GM03348 (cell line): ENCODE results near the gene SV2B.
A peak's percentile ranks its signal among the peaks of the same experiment; 100 is the strongest.
"Not testable (repeated sequence)": the region's sequence is repeated elsewhere in the genome, so short reads cannot be mapped to it uniquely, and the experiment has no call there.

Experiments used
- DNase-seq: peaks from one replicate; pipeline ENCODE4 v3.0.0; 2012; ENCODE audit warnings: low spot score

SV2B gene, protein sequence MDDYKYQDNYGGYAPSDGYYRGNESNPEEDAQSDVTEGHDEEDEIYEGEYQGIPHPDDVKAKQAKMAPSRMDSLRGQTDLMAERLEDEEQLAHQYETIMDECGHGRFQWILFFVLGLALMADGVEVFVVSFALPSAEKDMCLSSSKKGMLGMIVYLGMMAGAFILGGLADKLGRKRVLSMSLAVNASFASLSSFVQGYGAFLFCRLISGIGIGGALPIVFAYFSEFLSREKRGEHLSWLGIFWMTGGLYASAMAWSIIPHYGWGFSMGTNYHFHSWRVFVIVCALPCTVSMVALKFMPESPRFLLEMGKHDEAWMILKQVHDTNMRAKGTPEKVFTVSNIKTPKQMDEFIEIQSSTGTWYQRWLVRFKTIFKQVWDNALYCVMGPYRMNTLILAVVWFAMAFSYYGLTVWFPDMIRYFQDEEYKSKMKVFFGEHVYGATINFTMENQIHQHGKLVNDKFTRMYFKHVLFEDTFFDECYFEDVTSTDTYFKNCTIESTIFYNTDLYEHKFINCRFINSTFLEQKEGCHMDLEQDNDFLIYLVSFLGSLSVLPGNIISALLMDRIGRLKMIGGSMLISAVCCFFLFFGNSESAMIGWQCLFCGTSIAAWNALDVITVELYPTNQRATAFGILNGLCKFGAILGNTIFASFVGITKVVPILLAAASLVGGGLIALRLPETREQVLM

DNA sequence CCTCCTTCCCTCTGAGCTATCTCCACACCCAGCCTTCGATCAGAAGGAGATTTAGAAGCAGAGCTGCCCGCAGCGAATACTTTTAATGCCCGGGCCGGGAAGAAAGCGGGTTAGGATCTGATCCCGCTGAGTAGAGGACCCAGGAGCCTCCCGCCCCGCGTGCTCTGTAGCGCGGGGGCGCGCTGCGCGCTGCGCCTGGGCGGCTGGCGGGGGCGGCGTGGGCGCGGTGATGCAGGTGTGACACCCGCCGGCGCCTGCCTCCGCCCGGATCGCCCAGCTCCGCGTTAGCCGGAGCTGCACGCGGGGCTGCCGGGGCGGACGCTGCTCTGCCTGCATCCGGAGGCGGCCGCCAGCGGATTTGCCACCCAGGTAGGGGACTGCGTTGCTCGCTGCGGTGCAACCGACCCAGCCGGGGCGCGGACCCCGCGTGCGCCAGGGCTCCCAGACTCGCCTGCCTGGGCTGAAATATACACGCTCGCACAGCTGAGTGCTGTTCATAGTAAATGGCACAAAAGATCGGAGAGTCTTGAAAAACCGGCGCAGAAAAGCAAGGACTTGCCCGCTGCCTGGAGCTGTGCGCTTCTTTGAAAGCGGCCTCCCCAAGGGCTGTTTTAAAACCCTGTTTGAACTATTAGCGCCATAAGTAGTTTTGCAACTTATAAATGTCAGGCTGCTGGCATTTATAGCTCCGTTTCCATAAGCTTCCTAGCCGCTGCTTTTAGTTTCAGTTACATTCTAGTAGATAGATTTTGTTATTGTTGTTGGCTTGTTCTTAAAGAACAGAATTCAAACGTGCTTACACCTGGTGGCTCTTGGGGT, at the start of gene SV2B:
TSS of gene SV2B (plus strand) at position 263 of the 819 bp plus-strand sequence. CDS start 126,007 bp downstream, outside the sequence.
- DNase-seq = peak; percentile 41

DNA sequence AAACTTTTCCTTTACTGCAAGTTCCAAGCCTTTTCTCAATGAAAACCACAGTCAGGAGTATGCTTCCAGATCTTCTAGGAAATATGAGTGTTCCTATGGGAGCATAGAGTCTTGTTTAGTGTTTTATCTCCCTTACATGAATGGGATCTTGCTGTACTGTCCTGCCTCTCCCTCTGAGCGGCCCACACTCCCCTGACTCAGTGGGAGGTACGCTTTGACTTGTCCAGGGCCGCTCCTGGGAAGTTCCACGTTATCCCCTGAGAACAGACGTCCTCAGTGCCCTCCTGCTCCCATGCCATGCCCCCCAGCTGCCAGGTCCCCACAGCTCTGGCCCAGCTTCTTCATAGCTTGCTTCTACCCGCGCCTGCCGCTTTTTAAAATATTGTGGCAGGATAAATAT, 48.8 kb upstream of the SV2B start:
- no peak for DNase-seq

DNA sequence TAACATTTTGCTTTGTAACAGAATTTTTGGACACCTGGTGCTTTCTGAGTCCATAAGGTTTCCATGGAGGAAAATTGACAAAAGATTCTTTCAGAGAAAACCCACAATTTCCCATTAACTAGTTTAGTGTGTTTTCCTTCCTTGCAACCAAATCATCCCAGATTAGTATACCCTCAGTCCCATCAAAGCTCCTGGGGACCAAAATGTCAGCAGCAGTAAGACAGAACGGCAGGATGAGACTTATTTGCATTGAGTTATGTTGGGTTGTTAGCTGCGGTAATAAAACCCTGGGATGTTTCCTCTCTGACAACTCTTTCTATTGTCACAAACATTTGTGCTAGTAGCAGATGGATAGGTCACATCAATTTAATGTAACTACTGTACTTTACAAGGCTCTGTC, 45.2 kb upstream of the SV2B start:
- no peak for DNase-seq

DNA sequence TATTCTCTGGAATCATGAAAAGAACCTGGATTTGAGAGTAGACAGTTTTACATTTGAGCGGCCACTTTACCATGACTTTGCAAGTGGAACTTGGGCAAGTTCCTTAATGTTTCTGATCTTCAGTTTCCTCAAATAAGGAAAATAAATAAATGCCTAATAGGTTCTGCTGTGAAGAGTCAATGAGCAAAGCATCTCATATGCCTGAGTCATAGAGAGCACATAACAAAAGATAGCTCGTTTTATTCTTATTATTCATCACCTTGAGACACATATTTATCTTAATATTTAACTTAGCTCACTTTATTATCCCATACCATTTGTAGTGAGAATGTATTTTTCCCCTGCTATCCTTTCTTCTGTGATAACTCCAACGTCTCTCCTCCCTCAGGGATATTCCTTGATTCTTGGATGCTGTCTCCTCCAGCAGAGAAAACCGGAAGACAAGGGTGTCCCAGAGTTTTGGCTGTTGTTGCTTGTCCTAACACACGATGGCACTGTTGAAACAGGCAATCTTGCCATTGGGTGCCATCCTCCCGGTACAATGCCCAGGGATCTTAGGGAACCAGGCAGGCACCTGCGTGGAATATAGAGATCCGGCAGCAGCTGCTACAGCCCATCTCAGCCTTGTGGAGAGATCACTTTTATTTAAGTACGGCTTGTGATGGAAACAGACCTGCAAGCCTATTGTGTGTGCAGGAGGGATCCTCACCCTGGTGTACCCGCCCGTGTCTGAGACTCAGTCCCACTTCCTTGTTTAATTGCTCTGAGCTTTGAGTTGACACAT, 44.3 kb upstream of the SV2B start:
- DNase-seq = peak; percentile 83

DNA sequence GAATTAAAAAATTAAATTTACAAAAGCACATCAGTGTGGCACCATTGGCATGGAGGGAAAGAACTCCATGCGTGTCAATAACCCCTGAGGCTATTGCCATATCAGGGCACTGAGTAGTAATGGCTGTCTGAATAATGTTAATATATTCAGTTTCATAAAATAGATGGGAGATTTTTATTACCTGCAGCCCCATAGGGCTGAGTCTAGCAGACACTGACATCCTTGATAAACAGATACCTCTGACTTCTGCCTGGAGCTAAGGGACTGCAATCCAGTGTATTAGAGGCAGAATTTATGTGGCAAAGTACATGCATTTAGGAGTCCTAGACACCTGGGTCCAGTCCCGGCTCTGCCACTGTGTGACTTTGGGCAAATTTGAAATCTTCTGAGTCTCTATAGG, 38.8 kb upstream of the SV2B start:
- DNase-seq = no peak

DNA sequence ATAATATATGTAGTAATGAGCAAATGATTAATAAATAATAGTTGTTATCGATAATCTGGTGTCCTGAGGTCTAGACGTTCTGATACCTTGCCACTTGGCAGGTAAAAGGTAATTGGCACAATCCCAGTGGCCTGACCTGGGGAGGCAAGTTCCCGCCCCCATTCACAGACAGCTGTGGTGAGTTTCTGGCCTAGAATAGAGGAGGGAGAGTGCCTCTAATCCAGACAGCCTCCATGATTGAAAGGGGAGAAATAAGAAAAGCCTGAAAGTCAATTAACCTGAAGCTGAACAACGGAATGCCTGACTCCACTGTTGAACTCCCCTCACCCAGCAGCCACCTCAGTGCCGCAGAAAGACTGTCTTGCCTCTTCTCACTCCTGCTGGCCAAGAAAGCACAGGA, 38.1 kb upstream of the SV2B start:
- DNase-seq = no peak

DNA sequence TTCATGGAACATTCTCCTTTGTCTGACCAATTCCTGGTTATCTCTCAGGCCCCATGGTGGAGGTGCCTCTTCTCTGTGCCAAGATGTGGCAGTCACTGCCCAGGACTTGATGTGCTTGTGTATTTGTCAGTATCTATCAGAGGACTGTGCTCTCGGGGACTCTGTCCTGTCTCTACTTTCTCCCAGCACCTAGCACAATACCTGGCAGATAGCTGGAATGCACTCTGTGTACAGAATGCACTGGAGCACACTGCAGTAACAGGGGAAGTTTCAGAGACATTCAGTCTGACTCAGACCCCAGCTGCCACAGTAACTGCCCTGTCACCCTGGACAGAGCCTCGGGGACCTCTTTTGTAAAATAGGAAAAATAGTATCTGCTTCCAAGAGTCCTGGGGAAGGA, 34.6 kb upstream of the SV2B start:
- DNase-seq = no peak

DNA sequence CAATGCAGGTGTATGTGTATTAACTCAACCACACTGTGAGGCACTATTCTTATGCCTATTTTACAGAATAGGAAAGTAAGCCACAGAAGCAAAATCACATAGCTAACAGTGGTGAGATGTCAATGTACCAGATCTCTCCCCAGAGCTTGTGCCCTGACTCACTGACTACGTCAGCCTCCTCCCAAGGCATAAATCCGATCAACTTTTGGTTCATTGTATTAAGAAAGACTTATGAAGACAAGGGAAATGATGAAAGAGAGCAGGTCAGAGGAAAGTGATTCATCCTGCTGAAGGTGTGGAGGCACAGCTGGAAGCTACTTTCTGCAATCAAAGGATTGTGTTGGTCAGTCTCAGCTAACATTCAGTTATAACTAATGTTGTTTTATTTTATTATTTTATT, 33.0 kb upstream of the SV2B start:
- no peak for DNase-seq

DNA sequence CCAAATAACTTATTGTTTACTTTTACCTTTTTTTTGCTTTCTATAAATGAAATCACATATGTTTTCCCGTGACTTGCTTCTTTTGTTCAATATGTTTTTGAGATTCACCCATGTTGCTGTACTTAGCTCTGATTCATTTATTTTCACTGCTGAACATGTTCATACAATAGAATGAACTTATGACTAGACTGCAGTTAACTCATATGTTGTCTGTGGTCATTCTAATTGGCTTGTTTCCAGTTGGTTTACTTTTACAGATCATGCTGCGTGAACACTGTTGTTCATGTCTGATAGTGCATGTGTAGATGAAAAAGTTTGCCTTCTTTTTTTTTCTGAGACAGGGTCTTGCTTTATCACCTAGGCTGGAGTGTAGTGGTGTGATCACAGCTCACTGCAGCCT, 31.6 kb upstream of the SV2B start:
- DNase-seq = no peak

DNA sequence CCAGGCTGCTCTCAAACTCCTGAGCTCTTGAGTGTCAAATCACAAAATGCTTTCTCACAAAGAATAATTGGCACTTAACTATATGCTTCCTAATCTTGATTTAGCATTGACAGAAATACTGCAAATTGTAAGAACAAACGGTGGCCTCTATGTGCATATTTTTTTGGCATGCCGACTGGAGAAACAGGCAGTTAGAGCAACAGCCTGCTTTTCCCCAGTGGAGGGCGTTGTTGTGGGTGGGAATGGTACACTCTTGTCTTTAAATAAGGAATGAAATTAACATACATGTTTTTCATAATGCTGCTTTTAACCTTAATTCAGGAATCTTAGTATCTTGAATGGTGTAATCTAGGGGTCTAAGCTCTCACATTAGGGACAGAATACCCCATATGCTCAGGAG, 31.1 kb upstream of the SV2B start:
- no peak for DNase-seq

DNA sequence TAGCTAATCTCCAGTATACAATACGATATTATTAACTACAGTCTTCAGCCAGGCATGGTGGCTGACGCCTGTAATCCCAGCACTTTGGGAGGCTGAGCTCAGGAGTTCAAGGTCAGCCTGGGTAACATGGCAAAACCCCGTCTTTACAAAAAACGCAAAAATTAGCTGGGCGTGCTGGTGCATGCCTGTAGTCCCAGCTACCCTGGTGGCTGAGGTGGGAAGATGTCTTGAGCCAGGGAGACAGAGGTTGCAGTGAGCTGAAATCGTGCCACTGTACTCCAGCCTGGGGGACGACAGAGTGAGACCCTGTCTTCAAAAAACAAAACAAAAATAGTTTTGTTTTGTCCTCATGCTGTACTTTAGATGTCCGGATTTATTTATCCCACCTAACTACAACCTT, 29.2 kb upstream of the SV2B start:
- no peak for DNase-seq

DNA sequence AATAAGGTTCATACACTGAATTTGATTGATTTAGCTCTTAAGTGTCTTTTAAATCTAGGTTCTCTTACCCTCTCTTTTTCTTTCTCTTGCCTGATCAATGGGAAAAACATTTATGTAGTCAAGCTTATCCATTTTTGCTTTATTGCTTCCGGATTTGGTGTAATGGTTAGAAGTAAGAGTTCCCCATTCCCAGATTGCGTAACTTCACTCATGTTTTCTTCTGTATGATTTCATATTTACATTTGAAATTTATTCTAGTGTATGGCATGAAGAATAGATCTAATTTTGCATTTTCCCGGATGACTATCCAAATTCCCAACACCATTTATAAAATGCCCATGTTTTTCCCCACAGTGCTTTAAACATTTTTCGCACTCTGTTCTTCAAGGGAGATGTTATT, 27.9 kb upstream of the SV2B start:
- no peak for DNase-seq

DNA sequence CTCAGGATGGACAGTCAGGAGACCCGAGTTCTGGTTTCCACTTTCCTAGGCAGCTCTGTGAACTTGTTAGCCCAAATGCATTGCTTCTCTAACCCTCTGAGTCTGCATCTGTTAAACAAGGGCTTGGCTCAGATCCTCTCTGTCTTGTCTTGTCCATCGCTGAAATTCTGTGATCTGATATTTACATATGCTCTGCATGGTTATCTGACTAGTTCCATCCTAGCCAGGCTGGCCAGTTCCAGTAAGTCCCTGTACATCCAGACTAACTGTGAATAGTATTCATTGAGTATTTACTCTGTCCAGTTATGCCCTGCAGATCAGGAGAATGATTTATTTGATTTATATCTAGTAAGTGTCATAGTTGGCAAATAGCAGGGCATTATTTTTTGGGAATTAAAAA, 27.0 kb upstream of the SV2B start:
- no peak for DNase-seq

DNA sequence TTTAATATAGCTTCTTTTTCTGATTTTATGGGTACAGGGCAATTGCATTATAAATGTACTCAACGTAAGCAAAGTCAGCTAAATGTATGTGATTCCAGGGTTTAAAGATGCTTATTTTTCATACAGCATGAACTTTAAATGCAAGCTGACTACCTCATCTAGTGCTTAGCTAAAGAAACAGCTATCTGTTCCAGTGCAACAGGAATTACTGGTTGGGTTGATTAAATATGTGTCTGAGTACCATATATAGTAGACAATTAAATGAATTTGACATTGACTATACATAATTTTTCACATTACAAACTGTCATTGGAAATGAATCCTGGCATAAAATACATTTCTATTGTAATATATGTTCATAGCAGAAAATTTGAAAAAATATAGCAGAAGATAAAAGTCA, 26.3 kb upstream of the SV2B start:
- DNase-seq = no peak

DNA sequence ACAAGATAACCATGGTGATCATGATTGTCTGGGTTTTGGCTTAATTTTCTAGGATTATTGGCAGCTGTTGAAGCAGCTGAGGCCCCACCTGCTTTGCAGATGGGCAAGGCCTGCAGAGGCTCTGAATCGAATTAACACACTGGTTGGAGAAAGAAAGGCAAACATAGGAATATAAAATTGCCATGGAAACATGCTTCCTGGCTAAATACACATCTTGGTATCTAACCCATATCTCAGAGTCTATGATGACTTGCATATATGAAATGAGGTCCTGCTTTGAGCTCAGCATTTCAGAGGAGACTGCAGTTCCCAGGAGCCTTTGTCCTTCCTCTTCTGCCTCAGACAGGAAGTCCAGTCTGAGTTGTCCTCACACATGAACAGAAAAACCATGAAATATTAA, 24.3 kb upstream of the SV2B start:
- DNase-seq = no peak

DNA sequence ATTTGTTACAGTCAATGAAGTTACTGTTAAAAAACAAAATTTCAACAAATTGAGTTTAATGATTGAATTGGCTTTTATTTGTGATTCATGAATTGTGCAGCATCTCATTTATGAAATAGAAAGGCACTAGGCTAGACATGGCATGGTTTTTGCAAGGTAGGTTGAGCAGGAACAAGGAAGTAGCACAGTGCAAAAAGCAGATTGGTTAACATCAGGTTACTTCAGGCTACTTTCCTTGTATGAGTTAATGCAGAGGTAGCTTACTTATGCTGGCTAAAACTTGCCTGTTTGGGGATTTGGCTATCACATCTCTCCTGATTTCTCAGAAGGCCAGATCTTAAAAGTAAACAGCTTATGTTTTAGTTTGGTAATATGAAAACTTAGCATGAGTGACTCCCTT, 23.0 kb upstream of the SV2B start:
- no peak for DNase-seq

DNA sequence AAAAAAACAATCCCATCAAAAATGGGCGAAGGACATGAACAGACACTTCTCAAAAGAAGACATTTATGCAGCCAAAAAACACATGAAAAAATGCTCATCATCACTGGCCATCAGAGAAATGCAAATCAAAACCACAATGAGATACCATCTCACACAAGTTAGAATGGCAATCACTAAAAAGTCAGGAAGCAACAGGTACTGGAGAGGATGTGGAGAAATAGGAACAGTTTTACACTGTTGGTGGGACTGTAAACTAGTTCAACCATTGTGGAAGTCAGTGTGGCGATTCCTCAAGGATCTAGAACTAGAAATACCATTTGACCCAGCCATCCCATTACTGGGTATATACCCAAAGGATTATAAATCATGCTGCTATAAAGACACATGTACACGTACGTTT, 6.2 kb upstream of the SV2B start:
- not testable (repeated sequence) for DNase-seq

DNA sequence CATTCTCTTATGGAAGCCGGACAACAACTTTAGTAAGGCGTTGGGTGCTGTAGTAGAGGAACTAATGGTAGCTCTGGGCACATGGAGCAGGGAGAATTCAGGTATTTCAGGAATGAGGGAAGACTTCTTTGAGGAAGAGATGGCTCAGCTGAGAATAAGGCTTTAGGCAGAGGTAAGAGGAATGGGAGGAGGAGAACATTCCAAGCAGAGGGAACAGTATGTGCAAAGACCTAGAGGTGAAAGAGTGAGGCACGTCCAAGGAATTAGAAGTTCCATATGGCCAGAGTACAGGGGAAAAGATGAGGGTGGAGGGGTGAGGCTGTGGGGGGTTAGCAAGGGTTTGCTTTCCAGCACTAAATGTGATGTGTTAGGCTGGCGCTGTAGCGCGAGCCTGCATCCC, 1.6 kb upstream of the SV2B start:
- DNase-seq = no peak

DNA sequence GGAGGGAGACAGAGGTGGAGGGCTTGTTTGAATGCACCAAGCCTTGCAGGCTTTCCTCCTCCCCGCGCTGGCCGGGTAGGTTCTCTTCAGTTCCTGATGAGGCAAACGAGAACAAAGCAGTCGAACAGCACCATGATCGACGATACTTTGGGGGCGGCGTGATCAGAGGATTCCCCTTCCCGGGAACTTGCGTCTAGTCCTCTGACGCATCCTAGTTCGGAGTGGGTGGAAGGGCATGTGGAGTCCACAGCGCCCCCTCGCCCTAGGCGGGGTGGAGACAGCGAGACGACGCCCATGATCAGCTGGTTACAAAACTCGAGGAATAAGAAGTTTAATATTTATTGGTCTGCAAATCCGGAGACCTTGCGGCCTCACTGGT, 452 bp upstream of the SV2B start:
- peak; percentile 39 for DNase-seq

DNA sequence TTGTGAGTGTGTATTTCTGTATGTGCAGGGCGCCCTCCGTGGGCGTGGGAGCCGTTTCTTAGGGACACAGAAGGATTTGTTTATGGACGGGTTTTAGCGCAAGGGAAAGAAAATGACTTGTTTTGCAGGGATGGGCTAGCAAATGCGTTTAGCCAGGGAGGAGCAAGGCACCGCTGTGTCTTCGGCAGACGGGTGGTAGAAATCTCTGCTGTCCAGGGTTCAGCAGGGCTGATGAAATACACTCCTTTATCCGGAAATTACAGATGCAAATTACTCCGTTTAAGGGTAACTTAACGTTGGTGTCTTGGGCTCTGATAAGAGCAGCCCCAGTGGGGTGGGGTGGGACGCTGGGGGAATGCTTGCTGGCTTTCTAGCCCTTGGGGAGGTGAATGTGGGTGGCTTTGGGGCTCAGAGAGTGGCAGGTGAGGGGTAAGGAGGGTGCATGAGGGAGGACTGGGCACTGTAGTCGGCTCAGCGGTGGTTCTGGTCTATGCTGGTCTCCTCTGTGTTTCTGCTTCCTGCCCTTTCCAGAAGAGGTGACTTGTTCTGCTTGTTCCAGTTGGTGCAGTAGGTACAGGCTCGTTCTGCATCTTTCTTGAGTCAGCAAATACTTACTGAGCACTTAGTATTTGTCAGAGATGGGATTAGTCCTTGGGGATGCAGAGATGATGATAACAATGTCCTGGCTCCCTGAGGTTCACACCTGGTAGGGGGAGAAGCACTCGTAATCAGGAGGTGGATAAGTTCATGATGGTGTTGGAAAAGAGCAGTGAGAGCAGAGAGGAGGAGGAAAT, 954 bp downstream of the SV2B start:
- peak; percentile 19 for DNase-seq

DNA sequence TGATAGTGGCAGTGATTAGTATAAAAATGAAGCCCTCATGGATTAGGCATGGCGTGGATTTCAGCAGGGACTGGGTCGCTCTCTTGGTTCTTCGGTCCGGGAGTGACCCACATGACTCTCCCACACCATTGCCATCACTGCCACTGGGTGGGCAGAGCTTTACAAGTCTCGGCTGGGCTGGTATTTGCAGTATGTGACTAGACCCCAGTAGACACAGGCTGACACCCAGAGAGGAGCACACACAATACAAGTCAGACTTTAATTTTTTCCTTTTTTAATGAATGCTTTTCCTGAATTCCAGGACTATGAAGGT, 1.5 kb downstream of the SV2B start:
- DNase-seq = no peak
